Measurements from ENCODE around the gene RCC1.
"Not testable (repeated sequence)": the region's sequence is repeated elsewhere in the genome, so short reads cannot be mapped to it uniquely, and the experiment has no call there.

RCC1 gene, protein sequence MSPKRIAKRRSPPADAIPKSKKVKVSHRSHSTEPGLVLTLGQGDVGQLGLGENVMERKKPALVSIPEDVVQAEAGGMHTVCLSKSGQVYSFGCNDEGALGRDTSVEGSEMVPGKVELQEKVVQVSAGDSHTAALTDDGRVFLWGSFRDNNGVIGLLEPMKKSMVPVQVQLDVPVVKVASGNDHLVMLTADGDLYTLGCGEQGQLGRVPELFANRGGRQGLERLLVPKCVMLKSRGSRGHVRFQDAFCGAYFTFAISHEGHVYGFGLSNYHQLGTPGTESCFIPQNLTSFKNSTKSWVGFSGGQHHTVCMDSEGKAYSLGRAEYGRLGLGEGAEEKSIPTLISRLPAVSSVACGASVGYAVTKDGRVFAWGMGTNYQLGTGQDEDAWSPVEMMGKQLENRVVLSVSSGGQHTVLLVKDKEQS

DNA sequence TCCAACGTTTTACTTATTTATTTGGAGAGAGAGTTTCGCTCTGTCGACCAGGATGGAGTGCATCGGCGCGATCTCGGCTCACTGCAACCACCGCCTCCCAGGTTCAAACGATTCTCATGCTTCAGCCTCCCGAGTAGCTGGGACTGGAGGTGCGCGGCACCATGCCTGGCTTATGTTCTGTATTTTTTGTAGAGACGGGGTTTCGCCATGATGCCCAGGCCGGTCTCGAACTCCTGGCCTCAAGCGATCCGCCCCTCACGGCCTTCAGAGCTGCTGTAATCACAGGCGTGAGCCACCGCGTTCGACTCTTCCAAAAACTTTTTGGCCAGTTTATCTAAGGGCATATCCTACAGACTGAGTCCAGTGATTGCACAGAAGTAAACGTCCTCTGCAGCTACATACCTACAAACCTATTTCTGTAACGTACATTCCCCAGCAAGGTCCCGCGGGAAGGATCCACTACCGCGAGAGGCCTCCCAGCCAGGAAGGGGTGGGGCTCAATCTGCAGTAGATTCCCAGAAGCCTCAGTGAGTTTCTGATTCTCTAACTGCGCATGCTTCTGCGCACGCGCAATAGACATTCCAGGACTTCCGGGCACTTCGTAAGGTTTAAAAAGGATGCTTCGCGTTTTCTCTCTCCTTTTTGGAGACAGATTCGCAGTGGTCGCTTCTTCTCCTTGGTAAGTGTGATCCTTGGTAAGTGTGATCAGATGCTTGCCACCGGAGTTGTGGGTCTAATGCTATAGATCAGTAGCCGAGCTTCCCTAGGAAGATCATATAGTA, at the start of gene RCC1:
Gene RCC1 (plus strand): TSS at position 638 of the 782 bp plus-strand sequence. CDS start 23,824 bp downstream, outside the sequence.
- DNase-seq = peak; percentile 99

DNA sequence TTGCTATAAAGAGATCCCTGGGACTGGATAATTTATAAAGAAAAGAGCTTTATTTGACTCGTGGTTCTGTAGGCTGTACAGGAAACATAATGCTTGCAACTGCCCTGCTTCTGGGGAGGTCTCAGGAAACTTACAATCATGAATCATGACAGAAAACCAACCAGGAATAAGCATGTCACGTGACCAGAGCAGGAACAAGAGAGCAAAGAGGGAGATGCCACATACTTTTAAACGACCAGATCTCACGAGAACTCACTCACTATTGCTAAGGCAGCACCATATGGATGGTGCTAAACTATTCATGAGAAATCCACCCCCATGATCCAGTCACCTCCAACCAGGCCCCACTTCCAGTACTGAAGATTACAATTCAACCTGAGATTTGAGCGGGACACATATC, 49.8 kb upstream of the RCC1 start:
- DNase-seq = peak; percentile 79

DNA sequence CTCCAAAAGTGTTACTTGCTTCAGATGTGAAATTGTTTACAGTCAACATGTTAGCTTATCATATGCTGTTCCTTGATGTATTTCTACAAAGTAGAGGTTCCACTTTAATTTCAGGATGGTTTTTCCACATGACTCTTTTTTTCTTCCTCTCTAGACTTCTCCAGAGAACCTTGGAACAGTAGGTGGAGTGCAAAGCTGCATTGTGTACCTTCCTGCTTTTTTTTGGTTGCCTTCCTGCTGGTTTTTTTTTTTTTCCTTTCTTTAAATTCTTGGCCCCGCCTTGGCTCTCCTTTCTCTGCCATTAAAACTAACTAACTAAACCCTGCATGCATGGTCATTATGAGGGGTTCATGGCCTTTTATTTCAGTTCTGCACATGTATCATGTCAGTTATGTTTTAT, 48.2 kb upstream of the RCC1 start:
- DNase-seq = no peak

DNA sequence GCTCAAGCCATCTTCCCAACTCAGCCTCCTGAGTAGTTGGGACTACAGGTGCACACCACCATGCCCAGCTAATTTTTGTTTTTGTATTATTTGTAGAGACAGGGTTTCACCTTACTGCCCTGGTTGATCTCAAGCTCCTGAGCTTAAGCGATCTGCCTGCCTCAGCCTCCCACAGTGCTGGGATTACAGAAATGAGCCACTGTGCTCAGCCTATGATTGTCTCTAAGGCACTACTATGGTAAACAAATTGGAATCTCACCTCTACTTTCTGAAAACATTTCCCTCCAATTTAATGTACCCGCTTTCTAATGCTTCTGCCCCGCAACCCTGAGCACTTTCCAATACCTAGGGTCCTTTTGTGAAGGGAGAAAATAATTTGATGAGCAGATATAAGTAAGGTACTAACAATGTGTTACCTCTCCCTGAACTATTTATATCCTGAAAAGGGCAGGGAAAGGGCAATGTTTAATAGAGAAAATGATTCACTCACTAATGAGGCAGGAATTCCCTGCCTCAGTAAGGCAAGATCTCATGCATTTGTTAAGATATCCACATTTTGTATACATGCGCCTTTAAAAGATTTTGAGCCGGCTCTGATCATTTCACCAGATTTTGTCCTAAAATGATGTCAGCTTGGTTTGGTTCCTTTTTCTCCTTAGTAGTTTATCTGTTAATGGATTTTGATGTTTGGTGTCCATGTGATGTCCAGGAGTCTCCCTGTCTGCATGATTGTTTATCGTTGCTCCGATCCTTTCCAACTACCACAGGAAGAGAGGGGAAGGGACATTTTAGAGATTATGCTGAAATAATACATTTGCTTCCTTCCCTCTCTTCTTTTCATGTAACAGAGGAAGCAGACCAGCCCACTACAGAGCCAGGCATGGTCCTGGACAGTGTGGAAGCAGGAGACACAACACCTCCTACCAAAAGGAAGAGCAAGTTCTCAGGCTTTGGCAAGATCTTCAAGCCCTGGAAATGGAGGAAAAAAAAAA, 47.3 kb upstream of the RCC1 start:
- peak; percentile 17 for DNase-seq

GRCh38 chr1:28466226-28466778, 39.5 kb upstream of the RCC1 start:
- no peak for DNase-seq

- no peak for DNase-seq
Observed at GRCh38 chr1:28470146-28470545, 35.7 kb upstream of the RCC1 start.

DNA sequence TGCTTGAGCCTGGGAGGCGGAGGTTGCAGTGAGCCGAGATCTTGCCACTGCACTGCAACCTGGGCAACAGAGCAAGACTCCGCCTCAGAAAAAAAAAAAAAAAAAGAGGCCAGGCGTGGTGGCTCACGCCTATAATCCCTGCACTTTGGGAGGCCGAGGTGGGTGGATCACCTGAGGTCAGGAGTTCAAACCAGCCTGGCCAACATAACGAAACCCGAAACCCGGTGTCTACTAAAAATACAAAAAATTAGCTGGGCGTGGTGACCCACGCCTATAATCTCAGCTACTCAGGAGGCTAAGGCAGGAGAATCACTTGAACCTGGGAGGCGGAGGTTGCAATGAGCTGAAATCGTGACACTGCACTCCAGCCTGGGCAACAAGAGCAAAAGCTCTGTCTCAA, 26.3 kb upstream of the RCC1 start:
- DNase-seq = not testable (repeated sequence)

- DNase-seq = no peak
Observed at GRCh38 chr1:28480308-28480707, 25.5 kb upstream of the RCC1 start.

GRCh38 chr1:28482138-28482537, 23.7 kb upstream of the RCC1 start:
- no peak for DNase-seq

DNA sequence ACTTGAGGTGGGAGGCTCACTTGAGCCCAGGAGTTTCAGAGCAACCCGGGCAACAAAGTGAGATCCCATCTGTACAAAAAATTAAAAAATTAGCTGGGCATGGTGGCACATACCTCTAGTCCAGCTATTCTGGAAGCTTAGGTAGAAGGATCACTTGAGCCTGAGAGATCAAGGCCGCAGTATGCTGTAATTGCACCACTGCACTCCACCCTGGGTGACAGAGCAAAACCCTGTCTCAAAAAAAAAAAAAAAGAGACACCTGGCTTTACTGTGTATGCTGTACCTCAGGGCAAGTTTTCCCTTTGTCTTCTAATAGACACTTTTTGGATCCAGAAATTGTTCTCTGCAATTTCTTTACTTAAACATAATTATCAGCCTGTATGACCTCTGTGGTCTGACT, 23.1 kb upstream of the RCC1 start:
- no peak for DNase-seq

- DNase-seq = no peak
Observed at GRCh38 chr1:28494737-28495136, 11.1 kb upstream of the RCC1 start.

- DNase-seq = no peak
Observed at GRCh38 chr1:28499553-28499952, 6.3 kb upstream of the RCC1 start.

GRCh38 chr1:28501925-28502324, 3.9 kb upstream of the RCC1 start:
- no peak for DNase-seq

GRCh38 chr1:28503117-28503516, 2.7 kb upstream of the RCC1 start:
- no peak for DNase-seq

GRCh38 chr1:28506907-28507246, 1.0 kb downstream of the RCC1 start:
- no peak for DNase-seq

DNA sequence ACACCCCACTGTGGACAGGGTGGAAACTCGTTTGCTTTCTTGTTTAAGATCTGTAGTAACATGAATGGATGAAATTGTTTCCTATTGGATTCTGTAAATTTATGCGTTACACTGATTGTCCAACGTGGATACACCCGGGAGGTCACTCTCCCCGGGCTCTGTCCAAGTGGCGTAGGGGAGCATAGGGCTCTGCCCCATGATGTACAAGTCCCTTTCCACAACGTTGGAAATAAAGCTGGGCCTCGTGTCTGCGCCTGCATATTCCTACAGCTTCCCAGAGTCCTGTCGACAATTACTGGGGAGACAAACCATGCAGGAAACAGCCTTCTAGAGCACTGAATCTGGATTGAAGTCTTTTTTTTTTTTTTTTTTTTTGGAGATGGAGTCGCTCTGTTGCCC, 1.4 kb downstream of the RCC1 start:
- peak; percentile 33 for DNase-seq

DNA sequence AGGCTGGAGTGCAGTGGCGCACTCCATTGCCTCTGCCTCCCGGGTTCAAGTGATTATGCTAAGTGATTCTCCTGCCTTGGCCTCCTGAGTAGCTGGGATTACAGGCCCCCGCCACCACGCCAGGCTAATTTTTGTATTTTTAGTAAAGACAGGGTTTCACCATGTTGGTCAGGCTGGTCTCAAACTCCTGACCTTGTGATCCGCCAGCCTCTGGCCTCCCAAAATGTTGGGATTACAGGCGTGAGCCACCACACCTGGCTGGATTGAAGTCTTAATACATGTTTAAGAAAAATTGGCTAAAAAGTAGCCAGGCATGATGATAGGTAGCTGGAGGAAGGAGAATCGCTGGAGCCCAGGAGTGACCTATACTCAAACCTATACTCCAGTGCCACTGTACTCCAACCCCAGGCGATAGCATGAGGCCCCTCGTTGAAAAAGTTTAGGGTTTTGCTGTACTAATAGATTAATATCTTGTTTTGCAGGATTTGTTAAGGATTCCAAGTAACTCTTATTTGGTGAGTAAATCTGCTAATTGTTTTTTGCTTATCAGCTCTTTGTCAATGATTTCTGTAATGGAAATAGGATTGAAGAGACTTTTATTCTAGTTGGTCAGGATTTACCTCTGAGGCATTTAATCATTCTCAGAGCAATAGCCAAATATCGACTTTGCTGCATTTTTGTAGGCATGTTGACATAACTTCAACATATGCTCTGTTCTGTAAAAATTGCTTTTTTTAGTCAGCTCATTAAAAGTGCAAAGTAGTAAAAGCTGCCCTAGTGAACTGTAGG, 2.0 kb downstream of the RCC1 start:
- peak; percentile 29 for DNase-seq

DNA sequence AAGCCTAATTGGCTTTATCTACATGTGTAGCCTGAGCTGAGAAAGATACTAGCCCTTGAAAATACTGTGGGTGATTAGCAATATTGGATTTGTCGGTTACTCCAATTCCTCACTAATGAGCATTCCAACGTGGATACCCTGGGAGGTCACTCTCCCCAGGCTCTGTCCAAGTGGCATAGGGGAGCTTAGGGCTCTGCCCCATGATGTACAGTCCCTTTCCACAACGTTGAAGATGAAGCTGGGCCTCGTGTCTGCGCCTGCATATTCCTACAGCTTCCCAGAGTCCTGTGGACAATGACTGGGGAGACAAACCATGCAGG, 2.6 kb downstream of the RCC1 start:
- peak; percentile 55 for DNase-seq

GRCh38 chr1:28509705-28510272, 3.9 kb downstream of the RCC1 start:
- peak; percentile 67 for DNase-seq

GRCh38 chr1:28510273-28510969, 4.6 kb downstream of the RCC1 start:
- peak; percentile 80 for DNase-seq

GRCh38 chr1:28510970-28511440, 5.2 kb downstream of the RCC1 start:
- DNase-seq = peak; percentile 75

All from EL (cell line).